HCEC 1CT (cell line): ENCODE data around the gene DDX23.

Experiments
- DNase-seq: peaks from one replicate; pipeline ENCODE4 v3.0.0-alpha.2; 2017

Gene DDX23

DNA sequence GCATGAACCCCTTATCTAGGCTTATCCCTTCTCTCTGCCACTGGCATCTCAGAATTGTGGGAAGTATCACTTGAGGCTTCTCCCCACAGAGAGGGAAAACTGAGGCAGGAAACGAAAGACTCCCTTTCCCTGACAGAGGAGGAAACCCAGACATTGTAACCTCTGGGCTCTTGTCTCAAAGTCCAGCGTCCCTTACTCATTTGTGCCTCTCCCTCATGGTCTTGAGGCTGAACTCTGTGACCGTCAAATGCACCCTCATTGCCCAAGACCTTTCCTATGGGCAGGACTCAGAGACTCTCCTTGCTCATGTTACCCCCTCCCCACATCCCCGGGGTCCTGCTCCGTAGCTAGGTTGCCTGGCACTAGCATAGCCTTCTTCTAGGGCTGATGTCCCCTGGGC lies 29.8 kb downstream of the DDX23 start:
- no peak for DNase-seq

DNA sequence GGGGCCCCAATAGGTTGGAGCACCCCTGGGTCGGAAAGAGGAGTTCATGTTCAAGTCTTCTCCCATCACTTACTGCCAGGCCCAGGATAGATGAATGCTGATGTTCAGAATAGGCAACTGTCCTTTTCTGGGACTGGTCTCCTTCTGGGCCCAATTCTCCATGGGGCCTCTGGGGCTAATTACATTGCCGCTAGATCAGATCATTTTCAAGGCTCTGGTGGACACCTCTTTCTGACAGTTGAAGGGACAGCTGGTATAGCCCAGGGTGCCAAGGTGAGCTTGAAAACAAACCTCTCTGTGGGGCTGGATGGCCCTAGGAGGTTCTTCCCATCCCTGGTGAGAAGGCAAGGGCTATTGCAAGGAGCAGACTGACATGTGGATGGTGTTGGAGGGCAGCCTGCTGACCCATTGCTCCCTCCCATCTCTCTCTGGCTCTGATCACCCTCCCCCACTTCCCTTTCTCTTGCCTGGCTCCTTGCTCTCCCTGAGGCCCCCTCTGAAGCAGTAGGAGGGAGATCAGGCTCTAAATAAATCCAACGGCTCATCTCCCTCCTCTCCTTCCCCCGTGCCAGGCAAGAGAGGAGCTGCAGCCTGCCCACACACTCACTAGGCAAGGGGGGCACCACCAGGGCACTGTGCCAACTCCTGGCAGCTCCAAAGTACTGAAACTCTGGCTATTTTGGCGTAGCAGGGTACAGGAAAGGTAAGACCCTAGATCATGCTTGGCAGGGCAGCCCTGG lies 31.8 kb downstream of the DDX23 start:
- no peak for DNase-seq

DNA sequence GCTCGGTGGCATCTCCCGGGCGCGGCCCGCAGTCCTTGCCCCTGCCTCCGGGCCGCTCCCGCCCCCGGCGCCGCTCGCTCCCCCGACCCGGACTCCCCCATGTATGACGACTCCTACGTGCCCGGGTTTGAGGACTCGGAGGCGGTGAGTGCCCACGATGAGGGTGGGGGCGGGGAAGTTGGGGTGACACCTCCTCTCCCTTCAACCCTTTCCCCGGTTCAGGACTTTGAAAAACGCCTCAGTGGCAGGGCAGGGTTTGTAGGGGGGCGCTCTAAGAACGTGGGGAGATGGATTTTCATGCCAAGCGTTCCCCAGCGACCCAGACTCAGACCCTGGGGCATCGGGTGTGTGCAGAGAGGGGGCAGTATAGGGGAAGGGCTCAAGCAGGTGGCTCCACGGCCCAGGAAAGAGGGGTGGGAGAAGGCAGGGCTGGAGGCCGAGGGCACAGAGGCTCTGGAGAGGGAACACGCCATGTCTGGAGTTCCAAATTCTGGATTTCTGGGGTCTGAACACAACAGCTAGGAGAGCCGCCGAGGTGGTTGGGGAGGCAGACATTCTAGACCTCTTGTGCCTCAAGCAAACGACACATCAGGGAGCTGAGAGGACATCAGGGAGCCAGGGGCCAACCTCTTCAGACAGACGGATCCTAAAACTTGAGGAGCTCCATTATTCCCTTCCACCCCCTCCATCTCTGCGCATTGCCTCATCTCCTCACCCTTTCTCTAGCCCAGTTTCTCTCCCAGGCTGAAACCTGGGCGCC lies 33.0 kb downstream of the DDX23 start:
- DNase-seq: no peak

DNA sequence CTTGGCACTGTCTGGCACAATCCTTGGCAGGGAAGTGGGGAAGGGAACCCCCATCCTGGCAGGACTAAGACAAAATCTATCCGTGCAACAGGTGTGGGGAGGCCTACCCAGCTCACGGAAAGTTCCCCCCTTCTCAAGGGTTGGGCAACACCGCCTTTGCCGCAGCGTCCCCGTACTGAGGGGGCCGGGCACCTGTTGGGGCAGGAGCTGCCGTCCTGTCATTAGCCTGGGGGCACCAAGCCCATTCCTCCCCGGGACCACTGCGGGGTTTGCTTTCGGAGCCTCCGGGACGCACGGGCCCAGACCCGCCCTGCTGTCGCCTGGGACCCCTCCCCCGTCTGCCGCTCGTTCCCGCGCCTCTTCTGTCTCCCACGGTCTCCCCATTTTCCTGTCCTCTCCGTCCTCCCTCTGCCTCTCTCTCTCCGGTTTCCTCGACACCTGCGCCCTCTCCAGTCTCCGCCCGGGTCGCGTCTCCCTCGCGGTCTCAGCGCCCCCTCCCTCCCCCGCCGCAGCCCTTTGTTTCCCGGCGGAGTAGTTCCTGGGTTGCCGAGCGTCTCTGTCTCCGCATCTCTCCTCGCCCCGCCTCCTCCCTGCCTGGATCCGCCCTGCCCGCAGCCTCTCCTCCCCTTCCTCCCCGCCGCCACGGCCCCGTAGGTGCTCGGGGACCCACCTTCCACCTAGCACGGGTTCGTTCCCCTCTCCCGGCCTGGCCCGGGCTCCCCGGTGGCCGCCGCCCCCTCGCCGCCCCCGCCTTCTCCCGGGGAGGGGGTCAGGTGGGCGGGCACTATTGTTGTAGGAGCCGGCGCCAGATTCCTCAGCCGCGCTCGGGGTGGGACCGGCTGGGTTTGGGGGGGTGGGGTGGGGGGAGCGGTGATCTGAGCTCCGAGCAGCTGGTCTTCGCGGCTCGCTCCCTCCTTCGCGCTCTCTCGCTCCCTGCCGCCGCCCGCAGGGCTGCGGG lies 33.8 kb downstream of the DDX23 start, which contains the start of gene CACNB3:
Gene CACNB3, plus strand, starts transcription at position 624 of the 958 bp plus-strand sequence. CDS start 434 bp downstream, outside the sequence.
- DNase-seq: peak; percentile 47

DNA sequence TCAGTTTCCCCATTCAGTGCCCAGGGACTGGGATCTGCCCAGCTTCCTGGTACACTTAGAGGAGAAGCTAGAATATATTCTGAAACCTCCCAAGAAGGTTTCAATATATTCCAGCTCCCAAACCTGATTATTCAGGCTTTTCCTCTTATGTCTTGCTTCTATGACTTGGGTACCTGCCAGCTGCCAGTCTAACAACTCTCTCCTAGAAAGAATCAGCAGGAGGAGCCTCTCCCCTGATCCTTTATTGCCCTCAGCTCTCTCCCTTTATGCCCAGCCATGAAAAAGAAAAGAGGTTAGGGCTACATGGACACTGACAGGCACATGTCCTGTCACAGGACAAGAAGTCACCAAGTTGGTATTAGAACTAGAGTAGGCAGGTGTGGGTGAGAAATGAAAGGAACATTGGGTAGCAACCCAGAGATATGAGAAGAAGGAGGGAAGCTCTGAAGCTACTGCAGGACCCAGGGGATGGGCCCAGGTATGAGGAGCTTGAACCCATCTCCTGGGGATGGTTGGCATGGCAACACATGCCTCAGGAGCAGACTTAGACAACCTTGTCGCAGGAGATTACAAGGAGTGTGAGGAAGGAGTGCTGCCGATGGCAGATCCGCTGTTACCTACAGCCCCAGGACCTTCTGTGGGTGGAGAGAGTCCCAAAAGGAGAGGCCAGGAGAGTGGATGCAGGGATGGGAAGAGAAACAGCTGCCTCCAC lies 35.7 kb downstream of the DDX23 start:
- DNase-seq: no peak

DNA sequence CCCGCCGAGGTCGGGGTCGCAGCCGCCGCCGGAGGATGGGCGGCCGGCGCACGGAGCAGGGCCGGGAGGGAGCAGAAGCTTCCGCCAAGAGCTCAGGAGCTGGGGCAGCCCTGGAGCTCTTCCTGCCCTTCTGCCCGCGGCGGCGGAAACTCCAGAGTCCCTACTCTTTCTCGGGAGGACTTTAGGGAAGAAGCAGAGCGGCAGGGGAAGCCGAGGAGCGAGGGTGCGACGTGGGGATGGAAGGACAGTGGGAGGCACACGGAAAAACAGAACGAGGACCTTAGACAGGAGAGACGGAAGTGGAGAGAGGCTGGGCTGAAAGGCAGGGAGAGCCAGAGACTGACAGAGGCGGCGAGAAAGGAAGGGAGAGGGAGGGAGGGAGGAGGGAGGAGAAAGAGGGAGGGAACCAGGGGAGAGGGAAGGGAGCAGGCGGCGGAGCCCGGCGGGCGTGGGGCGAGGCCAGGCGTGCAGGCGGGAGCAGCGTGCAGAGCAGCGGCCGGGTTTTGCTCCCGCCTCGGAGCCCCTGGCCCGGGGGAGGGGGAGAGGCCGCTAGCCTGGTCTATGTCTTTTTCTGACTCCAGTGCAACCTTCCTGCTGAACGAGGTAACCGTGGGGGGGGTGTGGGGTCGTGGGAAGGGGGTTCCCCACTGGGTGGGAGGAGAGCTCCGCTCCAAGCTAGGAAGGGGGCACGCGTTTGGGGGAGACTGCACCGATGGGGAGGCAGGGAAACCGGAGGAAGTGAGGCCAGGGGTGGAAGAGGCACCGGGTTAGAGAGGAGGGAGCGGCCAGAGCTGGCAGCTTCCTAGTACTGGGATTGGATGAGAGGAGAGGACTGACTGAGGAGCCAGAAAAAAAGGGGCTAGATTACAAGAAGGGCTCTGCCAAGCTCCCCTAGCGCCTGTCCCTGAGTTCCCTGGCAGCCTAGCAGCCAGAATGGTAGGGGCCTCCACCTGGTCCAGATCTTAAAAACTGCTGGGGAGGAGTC lies 36.5 kb downstream of the DDX23 start:
- DNase-seq: peak; percentile 84

DNA sequence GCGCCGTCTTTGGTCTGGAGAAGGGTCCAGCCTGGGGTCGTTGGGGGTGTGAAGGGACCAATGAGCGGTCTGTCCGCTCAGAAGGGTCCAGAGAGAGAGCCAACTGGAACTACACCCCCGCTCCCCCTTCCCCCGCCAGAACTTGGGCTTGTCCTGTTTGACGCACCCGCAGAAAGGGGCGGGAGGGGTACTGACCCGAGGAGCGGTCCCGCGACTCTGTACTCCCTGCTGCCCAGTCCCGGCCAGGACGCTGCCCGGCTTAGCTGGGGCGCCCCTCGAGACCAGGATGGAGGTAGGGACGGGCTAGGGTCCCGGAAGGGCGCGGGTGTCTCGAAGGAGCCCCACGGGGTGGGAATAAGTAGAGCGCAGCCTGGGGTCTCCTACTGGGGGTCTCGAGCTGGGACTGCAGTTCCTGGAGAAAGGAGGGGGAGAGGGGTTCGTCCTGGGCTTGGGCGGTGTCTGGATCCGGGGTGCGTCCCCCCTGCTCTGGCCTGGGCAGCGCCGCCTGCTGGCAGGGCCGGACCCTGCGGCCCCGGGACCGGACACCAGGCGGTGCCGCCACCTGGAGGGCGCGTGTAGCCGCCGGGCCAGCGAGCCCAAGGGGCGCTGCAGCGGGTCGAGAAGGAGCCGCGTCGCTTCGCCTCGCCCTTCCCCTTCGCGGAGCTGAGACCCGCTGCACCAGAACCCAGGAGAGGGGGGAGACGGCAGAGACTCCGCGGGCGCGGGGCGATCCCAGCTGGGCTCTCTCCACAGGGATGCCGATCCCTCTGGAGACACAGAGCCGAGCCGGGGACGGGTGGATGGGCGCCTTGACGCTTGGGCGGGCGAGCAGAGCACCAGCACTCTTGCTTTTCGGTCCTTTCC lies 37.5 kb downstream of the DDX23 start:
- peak; percentile 82 for DNase-seq

DNA sequence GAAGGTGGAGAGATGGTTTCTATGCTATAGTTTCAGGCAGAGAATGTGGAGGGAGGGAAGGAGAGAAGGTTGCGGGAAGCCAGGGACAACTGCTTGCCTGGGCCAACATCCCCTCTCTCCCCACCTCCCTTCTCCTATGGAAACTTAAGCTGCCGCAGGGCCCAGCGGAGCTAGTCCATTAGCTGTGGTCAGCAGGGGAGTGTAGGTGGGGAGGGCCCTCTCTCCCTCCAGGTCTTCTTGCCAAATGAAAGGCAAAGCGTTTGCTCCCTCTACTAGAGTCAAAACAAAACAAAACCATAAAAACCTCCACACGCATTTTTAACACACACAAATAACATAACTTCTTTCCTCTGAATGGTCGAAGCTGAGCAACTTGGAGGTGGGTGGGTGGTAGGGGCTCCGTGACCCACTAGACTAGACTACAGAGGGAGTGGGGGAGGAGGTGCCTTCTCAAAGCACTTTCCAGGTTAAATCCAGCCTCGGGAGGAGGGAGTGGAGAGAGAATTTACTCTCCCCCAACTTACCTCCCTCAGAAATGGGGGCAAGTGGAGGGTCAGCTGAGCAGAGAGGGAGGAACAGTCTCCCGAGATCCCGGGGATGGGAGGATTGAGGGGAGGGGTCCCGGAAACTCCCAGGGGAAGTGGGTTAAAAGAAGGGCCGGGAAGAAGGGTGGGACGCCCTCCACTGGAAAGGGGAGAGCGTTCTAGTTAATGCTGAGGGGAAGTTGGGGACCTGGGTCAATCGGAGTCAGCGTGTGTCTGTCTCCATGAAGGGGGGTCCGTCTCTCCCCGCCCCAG lies 38.3 kb downstream of the DDX23 start:
- DNase-seq: peak; percentile 38

DNA sequence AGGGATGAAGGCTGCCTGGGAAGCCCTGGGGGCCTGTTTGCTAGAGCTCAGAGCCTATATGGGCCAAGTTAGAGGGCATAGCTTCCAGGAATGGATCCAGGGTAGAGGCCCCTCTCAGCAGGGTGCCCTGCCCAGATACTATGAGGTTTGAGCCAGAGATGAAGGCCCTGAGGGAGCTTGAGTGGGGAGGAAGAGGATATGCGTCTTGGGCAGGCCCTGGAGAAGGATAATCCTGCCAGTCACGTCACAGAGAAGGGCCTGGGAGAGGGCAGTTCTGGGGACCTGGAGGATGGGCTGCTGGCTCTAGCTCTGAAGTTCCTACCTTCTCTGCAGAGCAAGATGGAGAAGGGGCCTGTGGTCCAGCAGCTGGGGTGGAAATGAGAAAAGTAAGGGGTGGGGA lies 39.6 kb downstream of the DDX23 start:
- no peak for DNase-seq

DNA sequence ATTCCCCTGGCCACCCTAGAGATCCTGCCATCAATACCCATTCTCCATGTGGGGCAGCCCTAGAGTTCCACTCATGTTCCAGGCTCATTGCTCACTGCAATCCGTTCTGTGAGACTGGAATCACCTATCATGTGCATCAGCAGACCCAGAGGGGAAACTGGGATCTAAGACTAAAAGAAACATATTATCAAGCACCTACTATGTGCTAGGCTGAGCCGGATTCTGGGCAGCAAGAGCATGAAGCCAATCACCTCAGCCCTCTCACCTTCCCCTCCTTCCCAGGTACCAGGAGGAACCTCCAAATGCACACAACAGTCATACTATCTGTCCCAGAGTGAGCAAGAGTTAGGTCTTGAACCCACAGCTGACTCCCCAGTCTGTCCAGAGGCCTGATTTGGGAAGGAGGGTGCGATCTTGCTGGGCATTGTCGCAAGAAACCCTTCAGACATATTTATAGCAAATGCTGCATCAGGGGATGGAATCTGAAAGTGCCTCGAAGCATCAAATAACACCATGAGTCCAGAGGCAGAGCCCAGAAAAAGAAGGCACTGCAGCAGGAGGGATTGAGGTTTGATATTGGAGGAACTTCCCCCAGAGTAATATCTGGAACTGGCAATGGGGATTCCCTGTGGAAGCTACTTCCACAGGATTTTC lies 40.4 kb downstream of the DDX23 start:
- DNase-seq: no peak

DNA sequence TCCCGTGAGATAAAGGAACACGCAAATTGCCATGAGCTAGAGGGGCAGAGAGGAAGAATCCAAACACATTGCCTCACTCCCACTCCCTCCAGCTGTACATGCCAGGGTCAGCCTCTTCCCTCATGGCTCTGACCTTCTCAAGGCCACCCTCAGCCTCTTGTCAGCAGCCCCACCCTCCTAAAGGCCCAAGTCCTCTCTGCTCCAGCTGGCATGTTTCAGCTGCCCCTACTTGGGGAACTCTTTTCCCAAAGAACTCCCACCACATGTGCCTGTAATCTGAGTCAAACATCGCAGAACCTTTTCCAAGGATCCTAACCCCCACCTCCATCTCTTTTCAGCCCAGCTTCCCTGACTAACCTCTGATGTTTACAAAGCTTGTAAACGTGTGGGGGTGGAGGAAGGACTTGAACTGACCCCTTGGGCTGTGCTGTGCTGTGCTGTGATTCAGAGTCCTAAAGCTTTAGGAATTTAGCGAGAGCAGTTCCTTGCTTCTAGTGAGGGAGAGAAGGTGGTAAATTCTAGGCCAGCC lies 41.0 kb downstream of the DDX23 start:
- peak; percentile 94 for DNase-seq

DNA sequence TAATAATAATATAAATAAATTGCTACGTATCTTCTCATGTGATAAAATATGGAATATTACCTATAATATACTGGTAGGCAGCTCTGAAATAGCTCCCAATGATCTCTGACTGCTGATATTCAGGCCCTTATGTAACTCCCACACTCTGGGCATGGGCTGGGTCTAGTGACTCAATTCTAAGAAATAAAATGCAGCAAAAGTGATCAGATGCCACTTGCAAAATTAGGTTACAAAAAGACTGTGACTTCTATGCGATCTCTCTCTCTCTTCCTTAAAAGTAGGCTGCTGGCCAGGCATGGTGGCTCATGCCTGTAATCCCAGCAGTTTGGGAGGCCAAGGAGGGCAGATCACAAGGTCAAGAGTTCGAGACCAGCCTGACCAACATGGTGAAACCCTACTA lies 44.0 kb downstream of the DDX23 start:
- DNase-seq: no peak

DNA sequence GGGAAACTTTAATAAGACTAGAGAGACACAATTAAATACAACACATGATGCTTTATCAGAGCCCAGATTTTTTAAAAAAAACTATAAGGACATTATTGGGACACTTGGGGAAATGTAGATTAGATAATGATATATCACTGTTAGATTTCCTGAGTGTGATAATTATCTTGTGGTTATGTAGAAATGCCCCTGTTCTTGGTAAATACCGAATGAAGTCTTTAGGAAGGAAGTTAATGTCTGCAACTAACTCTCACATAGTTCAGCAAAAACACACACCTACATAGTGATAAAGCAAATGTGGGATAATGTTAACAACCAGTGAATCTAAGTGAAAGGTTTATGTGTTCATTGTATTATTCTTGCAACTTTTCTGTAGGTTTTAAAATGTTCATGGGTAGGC lies 48.3 kb downstream of the DDX23 start:
- no peak for DNase-seq

DNA sequence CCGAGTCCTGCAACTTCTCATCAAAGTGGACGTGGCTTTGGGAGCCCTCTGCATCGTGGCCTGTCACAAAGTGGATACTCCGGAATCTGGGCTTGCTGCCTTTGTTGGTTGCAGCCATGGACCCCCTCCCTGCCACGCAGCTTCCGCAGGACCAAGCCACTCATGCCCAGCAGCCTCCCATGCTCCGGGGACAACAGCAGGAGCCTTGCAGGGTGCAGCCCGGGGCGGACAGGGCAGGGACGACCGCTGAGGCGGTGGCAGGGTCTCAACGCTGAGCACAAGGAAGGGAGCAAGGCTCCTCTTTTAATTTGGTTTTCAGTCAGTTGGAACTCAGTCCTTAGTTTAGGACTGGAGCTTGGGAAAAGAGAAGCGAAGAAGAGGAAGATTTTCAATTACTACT lies 51.0 kb downstream of the DDX23 start:
- DNase-seq: no peak

DNA sequence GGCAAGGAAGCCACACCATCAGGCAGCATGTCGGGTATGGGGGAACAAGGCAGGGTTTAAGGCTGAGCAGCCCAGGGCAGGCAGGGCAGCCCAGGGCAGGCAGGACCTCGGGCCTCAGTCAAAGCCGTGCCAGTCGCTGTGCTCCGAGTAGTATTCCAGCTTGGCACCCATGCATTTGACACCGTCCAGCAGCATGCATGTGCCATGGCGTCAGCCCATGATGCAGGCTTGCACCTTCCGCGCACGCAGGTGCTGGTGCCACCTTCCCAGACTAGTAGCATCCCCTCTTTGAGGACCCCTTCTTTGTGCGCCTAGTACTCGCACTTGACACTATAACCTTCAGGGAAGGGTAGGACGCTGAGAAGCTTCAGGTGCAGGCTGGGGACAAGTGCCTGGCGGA lies 51.5 kb downstream of the DDX23 start:
- no peak for DNase-seq

DNA sequence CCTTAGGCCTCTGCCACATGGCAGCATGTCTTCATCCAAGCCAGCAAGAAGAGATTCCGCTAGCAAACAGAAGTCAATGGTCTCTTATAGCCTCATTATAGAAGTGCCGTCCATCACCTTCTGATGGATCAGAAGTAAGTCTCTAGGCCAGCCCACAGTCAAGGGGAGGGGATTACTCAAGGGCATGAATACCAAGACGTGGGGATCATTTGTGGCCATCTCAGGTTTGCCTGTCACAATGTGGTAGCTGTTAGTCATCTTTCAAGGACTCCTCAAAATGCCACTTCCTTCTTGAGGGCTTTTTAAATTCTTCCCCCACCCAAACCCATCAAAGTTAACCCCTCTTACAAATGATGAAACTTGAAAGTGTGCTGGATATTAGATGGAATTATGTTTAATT lies 55.0 kb downstream of the DDX23 start:
- DNase-seq: no peak

DNA sequence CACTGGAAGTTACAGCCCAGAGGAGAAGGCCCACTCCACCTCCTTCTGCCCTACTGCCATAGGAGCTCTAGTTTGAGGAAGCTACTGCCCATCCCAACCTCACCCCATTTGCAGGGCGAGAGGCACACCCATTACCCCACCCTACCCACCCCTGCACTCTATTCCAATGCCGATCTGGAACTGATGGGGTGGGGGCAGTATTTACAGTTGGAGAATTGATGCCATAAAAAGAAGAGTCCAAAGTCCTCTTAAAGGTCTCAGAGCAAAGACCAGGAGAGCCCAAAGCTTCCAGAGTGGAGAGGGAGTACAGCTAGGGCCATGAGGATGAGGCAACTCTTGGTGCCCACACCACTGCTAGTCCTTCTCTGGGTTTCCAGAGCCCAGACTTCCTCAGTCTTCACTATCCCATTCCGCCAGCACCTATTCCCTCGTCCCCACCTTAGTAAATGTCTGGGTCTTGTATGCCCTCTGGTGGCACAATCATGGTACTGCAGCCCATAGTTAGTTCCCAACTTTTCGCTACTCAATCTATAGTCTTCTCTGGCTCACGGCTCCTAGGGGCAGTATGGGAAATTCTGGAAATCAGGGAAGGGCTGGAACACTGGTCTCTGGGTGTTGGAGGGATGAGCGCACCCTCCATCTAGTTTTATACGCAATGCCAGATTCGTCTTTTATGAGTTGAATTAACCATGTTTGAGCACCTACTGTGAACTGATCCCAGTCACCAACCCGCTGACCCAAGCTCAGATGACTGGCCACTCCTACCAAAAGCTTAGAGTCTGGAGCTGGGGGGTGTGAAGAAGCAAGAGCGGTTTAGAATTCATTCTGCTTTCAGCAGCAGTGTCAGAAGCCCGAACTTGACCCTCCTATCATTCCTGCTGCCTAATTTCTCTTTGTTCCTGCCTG lies 56.2 kb downstream of the DDX23 start:
- peak; percentile 67 for DNase-seq
